DMS153 (cell line): ENCODE results near the gene MCOLN2.
A peak's percentile ranks its signal among the peaks of the same experiment; 100 is the strongest.
"Not testable (repeated sequence)": the region's sequence is repeated elsewhere in the genome, so short reads cannot be mapped to it uniquely, and the experiment has no call there.

Source experiments
- DNase-seq: peaks from one replicate; lab custom pipeline; 2025; lab: John Stamatoyannopoulos, UW

MCOLN2 gene

GRCh38 chr1:84940481-84940880 lies 56.4 kb downstream of the MCOLN2 start:
- no peak for DNase-seq

GRCh38 chr1:84939761-84940160 lies 57.2 kb downstream of the MCOLN2 start:
- DNase-seq, result no peak

- DNase-seq, result no peak
These were observed 57.8 kb downstream of the MCOLN2 start for GRCh38 chr1:84939151-84939550.

- DNase-seq, result peak; percentile 56
These were observed 60.6 kb downstream of the MCOLN2 start for GRCh38 chr1:84936116-84936810.

GRCh38 chr1:84933011-84933611 lies 63.8 kb downstream of the MCOLN2 start:
- no peak for DNase-seq

GRCh38 chr1:84930831-84931230 lies 66.1 kb downstream of the MCOLN2 start:
- no peak for DNase-seq

GRCh38 chr1:84930329-84930728 lies 66.6 kb downstream of the MCOLN2 start:
- DNase-seq, result no peak

GRCh38 chr1:84929581-84929980 lies 67.3 kb downstream of the MCOLN2 start:
- no peak for DNase-seq

- DNase-seq, result no peak
These were observed 67.9 kb downstream of the MCOLN2 start for GRCh38 chr1:84928979-84929378.

- DNase-seq, result no peak
These were observed 73.6 kb downstream of the MCOLN2 start for GRCh38 chr1:84923317-84923716.

- DNase-seq, result no peak
These were observed 76.8 kb downstream of the MCOLN2 start for GRCh38 chr1:84920159-84920558.

- DNase-seq, result no peak
These were observed 77.4 kb downstream of the MCOLN2 start for GRCh38 chr1:84919461-84919970.

GRCh38 chr1:84918726-84919336 lies 78.1 kb downstream of the MCOLN2 start:
- DNase-seq, result no peak

- no peak for DNase-seq
These were observed 80.0 kb downstream of the MCOLN2 start for GRCh38 chr1:84916897-84917296.

GRCh38 chr1:84913555-84913892 lies 83.4 kb downstream of the MCOLN2 start:
- DNase-seq, result no peak

- DNase-seq, result no peak
These were observed 84.0 kb downstream of the MCOLN2 start for GRCh38 chr1:84912726-84913554.

- DNase-seq, result not testable (repeated sequence)
These were observed 88.0 kb downstream of the MCOLN2 start for GRCh38 chr1:84908746-84909464.

- DNase-seq, result no peak
These were observed 89.7 kb downstream of the MCOLN2 start for GRCh38 chr1:84907095-84907827.

- DNase-seq, result not testable (repeated sequence)
These were observed 94.2 kb downstream of the MCOLN2 start for GRCh38 chr1:84902727-84903126.

- no peak for DNase-seq
These were observed 96.9 kb downstream of the MCOLN2 start for GRCh38 chr1:84899969-84900368.

- DNase-seq, result no peak
These were observed 100.6 kb downstream of the MCOLN2 start for GRCh38 chr1:84896279-84896678.
